Effector CD4-positive, alpha-beta T cell (primary cell): ENCODE results near the gene HOXB9.
A peak's percentile ranks its signal among the peaks of the same experiment; 100 is the strongest.

Experiments
- DNase-seq: peaks from one replicate; pipeline ENCODE4 v3.0.0-alpha.2; 2020

The HOXB9 gene

GRCh38 chr17:48610282-48611211 lies 15.6 kb downstream of the HOXB9 start, which contains the start of gene HOXB7:
Gene HOXB7 (minus strand): TSS chr17:48611017. CDS start chr17:48610918, 99 bp downstream.
- DNase-seq: peak; percentile 47

- no peak for DNase-seq
Measured at GRCh38 chr17:48609759-48610281, 16.3 kb downstream of the HOXB9 start.

- DNase-seq: no peak
Measured at GRCh38 chr17:48609033-48609432, 17.1 kb downstream of the HOXB9 start.

GRCh38 chr17:48608494-48608834 lies 17.7 kb downstream of the HOXB9 start:
- no peak for DNase-seq

GRCh38 chr17:48606892-48607614 lies 19.1 kb downstream of the HOXB9 start:
- DNase-seq: no peak

GRCh38 chr17:48605991-48606891 lies 19.9 kb downstream of the HOXB9 start:
- DNase-seq: no peak

- no peak for DNase-seq
Measured at GRCh38 chr17:48605409-48605919, 20.7 kb downstream of the HOXB9 start.

GRCh38 chr17:48604770-48605329 lies 21.3 kb downstream of the HOXB9 start, which contains the start of gene HOXB6:
Gene HOXB6 (minus strand): TSS chr17:48604986. CDS start chr17:48598150, 6,836 bp downstream.
- DNase-seq: no peak

GRCh38 chr17:48603959-48604769 lies 22.0 kb downstream of the HOXB9 start:
- DNase-seq: no peak

GRCh38 chr17:48601539-48602425 lies 24.4 kb downstream of the HOXB9 start:
- DNase-seq: no peak

GRCh38 chr17:48601207-48601538 lies 25.0 kb downstream of the HOXB9 start:
- no peak for DNase-seq

- DNase-seq: no peak
Measured at GRCh38 chr17:48600244-48601098, 25.7 kb downstream of the HOXB9 start.

- DNase-seq: no peak
Measured at GRCh38 chr17:48599354-48599753, 26.8 kb downstream of the HOXB9 start.

GRCh38 chr17:48598736-48599135 lies 27.4 kb downstream of the HOXB9 start:
- no peak for DNase-seq

- no peak for DNase-seq
Measured at GRCh38 chr17:48597778-48598631, 28.2 kb downstream of the HOXB9 start.

- no peak for DNase-seq
Measured at GRCh38 chr17:48597528-48597777, 28.7 kb downstream of the HOXB9 start.

GRCh38 chr17:48596735-48597527 lies 29.2 kb downstream of the HOXB9 start:
- DNase-seq: no peak
